ENCODE results near the gene PAX5.

PAX5 gene

DNA sequence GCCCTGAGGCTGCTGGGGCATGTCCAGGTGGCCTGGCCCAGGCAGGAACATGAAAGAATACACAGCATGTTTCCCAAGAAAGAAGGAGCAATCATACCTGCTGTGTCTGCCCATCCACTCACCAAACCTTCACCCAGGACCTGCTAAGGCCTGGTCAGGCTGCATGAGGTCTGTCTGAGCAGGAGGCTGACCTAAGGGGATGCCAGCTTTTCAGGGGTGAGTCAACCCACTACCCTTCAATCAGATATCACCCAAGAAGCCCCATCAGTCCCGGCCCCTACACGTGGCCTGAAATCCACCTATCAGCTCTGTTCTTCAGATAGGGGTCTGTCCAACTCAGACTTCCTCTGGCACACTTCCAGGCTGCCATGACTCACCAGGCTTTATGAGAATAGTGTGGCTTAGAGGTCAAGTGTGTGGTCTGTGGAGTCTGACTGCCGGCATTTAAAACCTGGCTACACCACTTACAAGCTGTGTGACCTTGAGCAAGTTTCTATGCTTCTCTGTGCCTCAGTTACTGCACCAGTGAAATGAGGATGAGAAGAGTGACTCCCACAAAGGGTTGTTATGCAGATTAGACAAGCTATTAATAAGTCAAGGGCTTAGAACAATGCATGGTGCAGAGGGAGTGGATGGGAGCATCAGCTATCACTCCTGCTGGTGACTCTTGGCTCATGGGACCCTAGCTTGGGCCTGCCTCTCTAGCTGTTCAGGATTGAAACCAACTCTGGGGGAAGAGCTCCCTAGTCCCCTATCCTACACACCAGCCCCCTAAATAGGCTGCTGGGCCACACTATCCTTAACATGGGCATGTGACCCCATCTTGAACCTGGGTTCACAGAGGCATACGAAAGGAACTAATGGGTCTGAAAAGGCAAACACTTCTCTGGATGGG lies 130.3 kb downstream of the PAX5 start (continued):
- TF ChIP-seq, protein P1, sequence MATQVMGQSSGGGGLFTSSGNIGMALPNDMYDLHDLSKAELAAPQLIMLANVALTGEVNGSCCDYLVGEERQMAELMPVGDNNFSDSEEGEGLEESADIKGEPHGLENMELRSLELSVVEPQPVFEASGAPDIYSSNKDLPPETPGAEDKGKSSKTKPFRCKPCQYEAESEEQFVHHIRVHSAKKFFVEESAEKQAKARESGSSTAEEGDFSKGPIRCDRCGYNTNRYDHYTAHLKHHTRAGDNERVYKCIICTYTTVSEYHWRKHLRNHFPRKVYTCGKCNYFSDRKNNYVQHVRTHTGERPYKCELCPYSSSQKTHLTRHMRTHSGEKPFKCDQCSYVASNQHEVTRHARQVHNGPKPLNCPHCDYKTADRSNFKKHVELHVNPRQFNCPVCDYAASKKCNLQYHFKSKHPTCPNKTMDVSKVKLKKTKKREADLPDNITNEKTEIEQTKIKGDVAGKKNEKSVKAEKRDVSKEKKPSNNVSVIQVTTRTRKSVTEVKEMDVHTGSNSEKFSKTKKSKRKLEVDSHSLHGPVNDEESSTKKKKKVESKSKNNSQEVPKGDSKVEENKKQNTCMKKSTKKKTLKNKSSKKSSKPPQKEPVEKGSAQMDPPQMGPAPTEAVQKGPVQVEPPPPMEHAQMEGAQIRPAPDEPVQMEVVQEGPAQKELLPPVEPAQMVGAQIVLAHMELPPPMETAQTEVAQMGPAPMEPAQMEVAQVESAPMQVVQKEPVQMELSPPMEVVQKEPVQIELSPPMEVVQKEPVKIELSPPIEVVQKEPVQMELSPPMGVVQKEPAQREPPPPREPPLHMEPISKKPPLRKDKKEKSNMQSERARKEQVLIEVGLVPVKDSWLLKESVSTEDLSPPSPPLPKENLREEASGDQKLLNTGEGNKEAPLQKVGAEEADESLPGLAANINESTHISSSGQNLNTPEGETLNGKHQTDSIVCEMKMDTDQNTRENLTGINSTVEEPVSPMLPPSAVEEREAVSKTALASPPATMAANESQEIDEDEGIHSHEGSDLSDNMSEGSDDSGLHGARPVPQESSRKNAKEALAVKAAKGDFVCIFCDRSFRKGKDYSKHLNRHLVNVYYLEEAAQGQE (tag by site-specific recombination; IDR thresholded peaks at IDR 0.05), result no peak
- TF ChIP-seq TRIM28 (IDR thresholded peaks at IDR 0.05; ENCODE audit: borderline replicate concordance, low read length), result no peak
- 0 out of 2 replicates have a peak, but pooled peaks have one; percentile 17 for TF ChIP-seq ZBTB48 (tag by site-specific recombination; IDR thresholded peaks at IDR 0.05)
- TF ChIP-seq, protein P2, sequence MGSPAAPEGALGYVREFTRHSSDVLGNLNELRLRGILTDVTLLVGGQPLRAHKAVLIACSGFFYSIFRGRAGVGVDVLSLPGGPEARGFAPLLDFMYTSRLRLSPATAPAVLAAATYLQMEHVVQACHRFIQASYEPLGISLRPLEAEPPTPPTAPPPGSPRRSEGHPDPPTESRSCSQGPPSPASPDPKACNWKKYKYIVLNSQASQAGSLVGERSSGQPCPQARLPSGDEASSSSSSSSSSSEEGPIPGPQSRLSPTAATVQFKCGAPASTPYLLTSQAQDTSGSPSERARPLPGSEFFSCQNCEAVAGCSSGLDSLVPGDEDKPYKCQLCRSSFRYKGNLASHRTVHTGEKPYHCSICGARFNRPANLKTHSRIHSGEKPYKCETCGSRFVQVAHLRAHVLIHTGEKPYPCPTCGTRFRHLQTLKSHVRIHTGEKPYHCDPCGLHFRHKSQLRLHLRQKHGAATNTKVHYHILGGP (tag by site-specific recombination; IDR thresholded peaks at IDR 0.05), result no peak
- no peak for TF ChIP-seq ZNF350 (tag by site-specific recombination; IDR thresholded peaks at IDR 0.05)
- TF ChIP-seq ZNF510 (tag by site-specific recombination; IDR thresholded peaks at IDR 0.05; ENCODE audit: insufficient replicate concordance), result no peak
- TF ChIP-seq ZNF214 (tag by site-specific recombination; IDR thresholded peaks at IDR 0.05; ENCODE audit: borderline replicate concordance), result no peak
- no peak for TF ChIP-seq ZNF416 (tag by site-specific recombination; IDR thresholded peaks at IDR 0.05)
- no peak for TF ChIP-seq ZNF785 (tag by site-specific recombination; IDR thresholded peaks at IDR 0.05)
- no peak for TF ChIP-seq ZNF560 (tag by site-specific recombination; IDR thresholded peaks at IDR 0.05; ENCODE audit: borderline replicate concordance)
- TF ChIP-seq ZNF10 (tag by site-specific recombination; IDR thresholded peaks at IDR 0.05), result no peak
- no peak for TF ChIP-seq ZNF561 (tag by site-specific recombination; IDR thresholded peaks at IDR 0.05; ENCODE audit: borderline replicate concordance)
- TF ChIP-seq SP7 (tag by site-specific recombination; IDR thresholded peaks at IDR 0.05), result peak; percentile 85
- TF ChIP-seq ZBTB21 (tag by site-specific recombination; IDR thresholded peaks at IDR 0.05), result no peak
- TF ChIP-seq, protein P3, sequence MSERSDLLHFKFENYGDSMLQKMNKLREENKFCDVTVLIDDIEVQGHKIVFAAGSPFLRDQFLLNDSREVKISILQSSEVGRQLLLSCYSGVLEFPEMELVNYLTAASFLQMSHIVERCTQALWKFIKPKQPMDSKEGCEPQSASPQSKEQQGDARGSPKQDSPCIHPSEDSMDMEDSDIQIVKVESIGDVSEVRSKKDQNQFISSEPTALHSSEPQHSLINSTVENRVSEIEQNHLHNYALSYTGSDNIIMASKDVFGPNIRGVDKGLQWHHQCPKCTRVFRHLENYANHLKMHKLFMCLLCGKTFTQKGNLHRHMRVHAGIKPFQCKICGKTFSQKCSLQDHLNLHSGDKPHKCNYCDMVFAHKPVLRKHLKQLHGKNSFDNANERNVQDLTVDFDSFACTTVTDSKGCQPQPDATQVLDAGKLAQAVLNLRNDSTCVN (tag by site-specific recombination; optimal IDR thresholded peaks at IDR 0.05), result no peak

DNA sequence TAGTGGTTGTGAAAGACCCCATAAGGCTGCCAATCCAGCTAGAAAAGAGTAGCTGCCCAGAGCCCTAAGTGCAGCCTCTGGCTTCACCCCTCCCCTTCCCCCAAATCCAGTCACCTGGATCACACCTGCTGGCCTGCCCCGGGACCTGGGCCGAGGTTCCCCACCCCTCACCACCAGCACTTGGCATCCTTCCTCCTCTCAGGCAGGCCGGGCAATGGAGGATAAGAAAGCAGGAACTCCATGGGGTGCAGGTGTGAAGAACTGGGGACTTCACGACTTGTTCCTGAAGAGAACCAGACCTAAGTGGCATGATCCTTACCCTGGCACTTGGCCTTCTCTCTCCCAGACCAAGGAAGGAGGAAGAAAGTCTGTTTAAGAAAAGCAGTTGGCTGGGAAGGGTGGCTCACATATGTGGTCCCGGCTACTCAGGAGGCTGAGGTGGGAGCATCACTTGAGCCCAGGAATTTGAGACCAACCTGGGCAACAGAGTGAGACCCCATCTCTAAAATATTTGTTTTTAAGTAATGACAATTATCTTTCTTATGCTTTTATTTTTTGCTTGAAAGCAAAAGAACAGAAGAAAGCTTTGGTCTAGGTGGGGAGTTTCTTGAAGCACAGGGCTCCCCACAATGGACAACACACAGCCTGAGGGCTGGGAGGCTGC lies 131.1 kb downstream of the PAX5 start:
- Histone ChIP-seq H3K36me3 (ENCODE audit: control insufficient read depth in 2 of 2, insufficient read depth in 1 of 2, low read length in 2 of 2) (no peaks in the 10 kb centered on the region), H3K27ac (ENCODE audit: extremely low read depth, low read depth, low read length) (peak overlapping the region; percentile 37; the same call in 1 of the 2 replicates), H3K4me1 (ENCODE audit: control insufficient read depth, insufficient read depth, low read length) (peaks cover 21% of the 10 kb centered on the region), H3K9me3 (ENCODE audit: control insufficient read depth, insufficient read depth, low read depth, low read length) (no peaks in the 10 kb centered on the region), H3K4me3 (ENCODE audit: low read depth, low read length) (no peak overlapping the region)
- ChIA-PET CTCF (interaction anchor here (0.6 to 3.9 kb wide), 4 partner anchors 10 to 507 kb away, joined by 3 to 31 read pairs (median 4); no protein-coding TSS in a partner anchor), POLR2A (interaction anchor here (0.8 to 1.2 kb wide), 4 partner anchors 9 to 30 kb away, joined by 3 to 5 read pairs (median 4); no protein-coding TSS in a partner anchor)
- TF ChIP-seq ZNF121 (tag by site-specific recombination; IDR thresholded peaks at IDR 0.05), result peak; percentile 85
- TF ChIP-seq ZBTB20 (tag by site-specific recombination; IDR thresholded peaks at IDR 0.05), result no peak

Measured in HEK293 (cell line).